WERI-Rb-1 (cell line): ENCODE data around the gene BCL2L11.

Experiments
- DNase-seq: peaks from one replicate; pipeline ENCODE4 v3.0.0-alpha.2; 2020
- H3K27ac ChIP-seq: fragments of 250-450 bp; sonication (Bioruptor Pico); 2 replicates; pipeline ENCODE4 v1.5.1; 2020; ENCODE audit warnings: mild to moderate bottlenecking, moderate library complexity
- H3K27me3 ChIP-seq: fragments of 250-450 bp; sonication (Bioruptor Pico); 2 replicates; pipeline ENCODE4 v1.5.1; 2021; ENCODE audit warnings: mild to moderate bottlenecking, low read depth, moderate library complexity; ENCODE audit not compliant: insufficient read depth, severe bottlenecking
- H3K36me3 ChIP-seq: fragments of 250-450 bp; sonication (Bioruptor Pico); 2 replicates; pipeline ENCODE4 v1.5.1; 2020; ENCODE audit warnings: mild to moderate bottlenecking, moderate library complexity
- H3K4me3 ChIP-seq: 2 replicates; pipeline ENCODE4 v1.5.1; 2011; ENCODE audit warnings: low read depth, mild to moderate bottlenecking, control low read depth, low read length
- H3K9me3 ChIP-seq: fragments of 250-450 bp; sonication (Bioruptor Pico); 2 replicates; pipeline ENCODE4 v1.5.1; 2021; ENCODE audit warnings: mild to moderate bottlenecking, moderate library complexity; ENCODE audit not compliant: severe bottlenecking
- CTCF ChIP-seq: IDR thresholded peaks from 2 replicates; pipeline ENCODE4 v1.5.1; 2011; ENCODE audit warnings: low read depth, mild to moderate bottlenecking, control low read depth, inconsistent platforms, low read length

The BCL2L11 gene

GRCh38 chr2:111173338-111173737 is 52.6 kb downstream of the BCL2L11 start:
- DNase-seq = no peak
- peaks cover 70% of the 10 kb centered on the region for H3K27me3 ChIP-seq
- no peaks in the 10 kb centered on the region for H3K36me3 ChIP-seq
- no peaks in the 10 kb centered on the region for H3K9me3 ChIP-seq
- no peak overlapping the region for H3K27ac ChIP-seq
- no peak for TF ChIP-seq CTCF
- no peak overlapping the region for H3K4me3 ChIP-seq

GRCh38 chr2:111173856-111174255 is 53.1 kb downstream of the BCL2L11 start:
- no peak for DNase-seq
- Histone ChIP-seq H3K4me3 (no peak overlapping the region), H3K27me3 (peaks cover 75% of the 10 kb centered on the region), H3K27ac (no peak overlapping the region), H3K36me3 (no peaks in the 10 kb centered on the region), H3K9me3 (no peaks in the 10 kb centered on the region)
- TF ChIP-seq CTCF = no peak

GRCh38 chr2:111175615-111176014 is 54.9 kb downstream of the BCL2L11 start:
- no peaks in the 10 kb centered on the region for H3K36me3 ChIP-seq
- H3K27me3 ChIP-seq = peaks cover 87% of the 10 kb centered on the region
- H3K9me3 ChIP-seq = no peaks in the 10 kb centered on the region
- TF ChIP-seq CTCF = no peak
- no peak overlapping the region for H3K4me3 ChIP-seq
- no peak overlapping the region for H3K27ac ChIP-seq
- DNase-seq = no peak

- H3K27ac ChIP-seq = no peak overlapping the region
Observed at GRCh38 chr2:111176388-111176787, 55.7 kb downstream of the BCL2L11 start.

GRCh38 chr2:111176867-111177266 is 56.2 kb downstream of the BCL2L11 start:
- Histone ChIP-seq H3K9me3 (no peaks in the 10 kb centered on the region), H3K36me3 (no peaks in the 10 kb centered on the region), H3K4me3 (no peak overlapping the region), H3K27me3 (peaks cover 84% of the 10 kb centered on the region), H3K27ac (no peak overlapping the region)
- TF ChIP-seq CTCF = no peak
- DNase-seq = no peak

More at GRCh38 chr2:111176388-111176787, 55.7 kb downstream of the BCL2L11 start:
- no peak overlapping the region for H3K4me3 ChIP-seq
- no peak for DNase-seq
- no peaks in the 10 kb centered on the region for H3K36me3 ChIP-seq
- H3K27me3 ChIP-seq = peaks cover 87% of the 10 kb centered on the region
- no peak for TF ChIP-seq CTCF
- H3K9me3 ChIP-seq = no peaks in the 10 kb centered on the region

GRCh38 chr2:111178296-111178695 is 57.6 kb downstream of the BCL2L11 start:
- H3K27ac ChIP-seq = no peak overlapping the region
- no peak for TF ChIP-seq CTCF
- H3K27me3 ChIP-seq = peaks cover 84% of the 10 kb centered on the region
- H3K36me3 ChIP-seq = no peaks in the 10 kb centered on the region
- DNase-seq = no peak
- H3K9me3 ChIP-seq = no peaks in the 10 kb centered on the region
- H3K4me3 ChIP-seq = no peak overlapping the region
